Fibroblast of mammary gland (primary cell): Measurements from ENCODE around the gene NNAT.
A peak's percentile ranks its signal among the peaks of the same experiment; 100 is the strongest.
"Not testable (repeated sequence)": the region's sequence is repeated elsewhere in the genome, so short reads cannot be mapped to it uniquely, and the experiment has no call there.

Experiments
- DNase-seq: peaks from one replicate; pipeline ENCODE4 v3.0.0-alpha.2; 2010; ENCODE audit warnings: low read depth
- H3K4me3 ChIP-seq: 2 replicates; pipeline ENCODE4 v1.5.1; 2011; ENCODE audit warnings: low read depth, mild to moderate bottlenecking, low read length, moderate library complexity; ENCODE audit not compliant: control insufficient read depth
- TF ChIP-seq, protein P1 (sequence below): conservative IDR thresholded peaks from 2 replicates; pipeline ENCODE4 v1.5.1; 2011; ENCODE audit warnings: low read depth, low read length, inconsistent platforms; ENCODE audit not compliant: control insufficient read depth, insufficient read depth

Gene NNAT, protein sequence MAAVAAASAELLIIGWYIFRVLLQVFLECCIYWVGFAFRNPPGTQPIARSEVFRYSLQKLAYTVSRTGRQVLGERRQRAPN

DNA sequence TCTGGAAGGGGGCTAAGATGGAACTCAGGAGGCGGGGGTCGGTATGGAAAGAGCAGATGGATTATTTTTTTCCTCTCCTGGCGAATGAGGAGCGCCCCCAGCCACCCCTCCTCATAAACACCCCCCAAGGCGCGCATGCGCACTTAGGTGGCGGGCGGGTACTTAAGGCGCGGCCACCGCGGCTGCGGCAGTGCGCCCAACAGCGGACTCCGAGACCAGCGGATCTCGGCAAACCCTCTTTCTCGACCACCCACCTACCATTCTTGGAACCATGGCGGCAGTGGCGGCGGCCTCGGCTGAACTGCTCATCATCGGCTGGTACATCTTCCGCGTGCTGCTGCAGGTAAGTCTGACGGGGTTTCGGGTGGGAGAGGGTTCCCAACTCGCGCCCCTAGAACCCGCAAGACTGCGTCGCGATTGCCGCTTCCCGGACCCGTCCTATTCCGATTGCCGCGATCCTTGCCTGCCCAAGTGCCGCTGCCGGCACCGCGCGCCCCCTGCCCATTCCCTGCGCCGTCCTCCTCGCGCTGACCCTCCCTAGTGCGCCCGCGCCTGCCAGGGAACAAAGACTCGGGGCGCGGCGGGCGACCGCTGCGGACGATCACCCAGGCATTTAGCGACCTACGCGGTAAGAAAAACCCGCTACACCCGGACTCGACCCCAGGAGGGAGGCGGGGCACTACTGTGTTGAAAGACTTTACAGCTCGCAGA lies at the start of gene NNAT:
Gene NNAT (plus strand): TSS at position 190 of the 711 bp plus-strand sequence. CDS start 82 bp downstream, at position 272.
- TF ChIP-seq, protein P1, sequence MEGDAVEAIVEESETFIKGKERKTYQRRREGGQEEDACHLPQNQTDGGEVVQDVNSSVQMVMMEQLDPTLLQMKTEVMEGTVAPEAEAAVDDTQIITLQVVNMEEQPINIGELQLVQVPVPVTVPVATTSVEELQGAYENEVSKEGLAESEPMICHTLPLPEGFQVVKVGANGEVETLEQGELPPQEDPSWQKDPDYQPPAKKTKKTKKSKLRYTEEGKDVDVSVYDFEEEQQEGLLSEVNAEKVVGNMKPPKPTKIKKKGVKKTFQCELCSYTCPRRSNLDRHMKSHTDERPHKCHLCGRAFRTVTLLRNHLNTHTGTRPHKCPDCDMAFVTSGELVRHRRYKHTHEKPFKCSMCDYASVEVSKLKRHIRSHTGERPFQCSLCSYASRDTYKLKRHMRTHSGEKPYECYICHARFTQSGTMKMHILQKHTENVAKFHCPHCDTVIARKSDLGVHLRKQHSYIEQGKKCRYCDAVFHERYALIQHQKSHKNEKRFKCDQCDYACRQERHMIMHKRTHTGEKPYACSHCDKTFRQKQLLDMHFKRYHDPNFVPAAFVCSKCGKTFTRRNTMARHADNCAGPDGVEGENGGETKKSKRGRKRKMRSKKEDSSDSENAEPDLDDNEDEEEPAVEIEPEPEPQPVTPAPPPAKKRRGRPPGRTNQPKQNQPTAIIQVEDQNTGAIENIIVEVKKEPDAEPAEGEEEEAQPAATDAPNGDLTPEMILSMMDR, result no peak
- peak within 1 kb of the TSS; percentile 2 for H3K4me3 ChIP-seq
- no peak for DNase-seq

DNA sequence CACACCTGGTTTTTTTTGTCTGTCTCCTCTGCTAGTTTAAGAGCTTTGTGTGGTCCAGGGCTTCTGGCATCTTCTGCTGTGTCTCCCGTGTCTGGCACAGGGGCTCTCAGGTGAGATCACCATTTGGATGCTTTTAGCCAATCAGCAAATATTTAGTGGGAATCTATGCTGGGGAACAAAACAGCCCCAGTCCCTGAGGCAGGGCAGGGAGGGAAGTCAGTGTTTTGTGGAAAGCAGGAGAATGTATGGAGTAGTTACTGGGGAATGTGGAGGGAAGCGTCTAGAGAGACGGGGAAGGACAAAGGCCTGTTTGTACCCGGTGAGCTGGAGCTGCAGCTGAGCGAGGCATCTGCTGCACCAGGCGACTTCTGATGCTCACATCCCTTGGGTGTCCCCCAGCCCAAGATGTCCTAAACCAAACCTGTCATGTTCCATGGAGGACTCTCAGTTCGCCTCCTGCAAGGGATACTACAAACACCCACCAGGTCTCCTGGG lies 49.3 kb upstream of the NNAT start:
- TF ChIP-seq, protein P1, result no peak
- no peak overlapping the region for H3K4me3 ChIP-seq
- DNase-seq, result no peak

DNA sequence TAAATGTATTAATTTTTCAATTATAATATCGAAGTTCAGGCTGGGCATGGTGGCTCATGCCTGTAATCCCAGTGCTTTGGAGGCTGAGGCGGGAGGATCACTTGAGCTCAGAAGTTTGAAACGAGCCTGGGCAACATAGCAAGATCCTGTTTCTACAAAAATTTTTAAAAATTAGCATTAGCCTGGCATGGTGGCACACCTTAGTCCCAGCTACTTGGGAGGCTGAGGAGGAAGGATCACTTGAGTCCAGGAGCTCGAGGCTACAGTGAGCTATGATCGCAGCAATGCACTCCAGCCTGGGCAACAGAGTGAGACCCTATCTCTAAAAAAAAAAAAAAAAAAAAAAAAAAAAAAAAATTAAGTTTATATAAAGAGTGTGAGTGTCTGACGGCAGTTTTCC lies 48.6 kb upstream of the NNAT start:
- not testable (repeated sequence) for H3K4me3 ChIP-seq, DNase-seq

DNA sequence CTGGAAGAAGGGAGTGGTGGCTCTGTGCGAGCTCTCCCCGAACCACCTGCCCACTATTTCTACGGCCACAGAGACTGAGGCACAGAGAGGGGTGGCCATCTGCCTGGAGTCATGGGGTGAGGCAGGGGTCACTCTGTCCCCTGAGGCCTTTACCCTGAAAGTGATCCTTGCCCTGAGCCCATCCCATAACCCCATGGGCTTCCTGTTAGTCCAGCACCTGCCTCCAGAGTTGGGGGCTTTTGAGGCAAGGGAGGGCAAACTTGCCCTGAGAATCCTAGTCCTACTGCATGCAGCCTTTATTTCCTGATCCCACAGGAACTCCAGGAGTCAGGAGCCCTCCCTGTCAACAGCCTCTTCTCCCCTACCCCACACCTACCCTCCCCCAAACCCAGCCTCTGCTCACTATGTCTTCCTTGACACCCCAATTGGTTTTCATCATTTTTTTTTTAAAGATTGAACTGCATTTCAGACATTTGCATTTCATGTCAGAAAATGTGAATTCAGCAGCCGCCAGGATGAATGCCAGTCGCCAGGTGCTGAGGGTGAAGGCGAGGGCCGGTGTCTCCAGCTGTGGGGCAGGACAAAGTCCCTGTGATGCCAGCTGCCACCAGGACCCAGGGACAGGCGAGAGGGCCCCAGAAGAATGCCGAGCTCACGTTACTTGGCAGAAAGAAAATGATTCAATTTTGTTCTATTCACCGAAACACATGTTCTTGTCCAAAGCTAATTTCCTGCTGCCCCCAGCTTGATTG lies 47.6 kb upstream of the NNAT start:
- DNase-seq, result no peak
- TF ChIP-seq, protein P1, result no peak
- H3K4me3 ChIP-seq, result no peak overlapping the region

DNA sequence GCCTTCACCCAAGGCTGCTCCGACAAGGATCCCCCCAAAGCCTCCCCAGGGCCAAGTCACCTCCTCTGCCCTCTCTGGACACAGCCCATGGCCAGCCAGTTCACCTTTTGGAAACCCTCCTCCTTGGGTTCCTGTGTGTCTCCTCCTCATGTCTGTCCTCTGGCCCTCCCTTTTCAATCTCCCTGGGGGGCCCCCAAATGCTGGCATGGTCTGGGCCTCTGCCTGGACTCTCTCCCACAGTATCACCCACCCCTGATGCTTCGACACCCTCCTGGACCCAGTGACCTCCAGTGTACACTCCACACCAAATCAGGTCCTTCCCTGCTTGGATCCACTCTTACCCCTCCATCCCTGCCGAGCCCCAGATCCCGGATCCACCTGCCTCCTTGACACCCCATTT lies 46.7 kb upstream of the NNAT start:
- TF ChIP-seq, protein P1, result no peak
- H3K4me3 ChIP-seq, result no peak overlapping the region
- no peak for DNase-seq

DNA sequence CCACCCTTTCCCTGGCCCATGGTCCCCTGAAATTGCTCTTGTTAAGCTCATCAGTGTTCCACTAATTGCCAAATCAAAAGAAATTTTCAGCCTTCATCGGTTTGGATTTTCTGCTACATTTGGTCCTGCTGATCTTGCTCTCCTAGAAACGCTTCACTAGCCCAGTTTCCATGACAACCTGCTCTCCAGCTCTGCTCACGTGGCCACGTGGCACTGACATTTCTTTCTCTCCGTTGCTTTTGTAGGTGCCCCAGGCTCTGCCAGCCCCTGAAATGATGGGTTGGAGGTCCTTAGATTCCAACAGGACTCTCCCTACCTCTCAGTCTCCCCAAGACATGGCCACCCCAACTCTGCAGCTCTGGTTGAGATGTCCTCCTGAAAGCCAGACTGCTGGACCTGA lies 45.8 kb upstream of the NNAT start:
- no peak overlapping the region for H3K4me3 ChIP-seq
- TF ChIP-seq, protein P1, result no peak
- DNase-seq, result no peak

DNA sequence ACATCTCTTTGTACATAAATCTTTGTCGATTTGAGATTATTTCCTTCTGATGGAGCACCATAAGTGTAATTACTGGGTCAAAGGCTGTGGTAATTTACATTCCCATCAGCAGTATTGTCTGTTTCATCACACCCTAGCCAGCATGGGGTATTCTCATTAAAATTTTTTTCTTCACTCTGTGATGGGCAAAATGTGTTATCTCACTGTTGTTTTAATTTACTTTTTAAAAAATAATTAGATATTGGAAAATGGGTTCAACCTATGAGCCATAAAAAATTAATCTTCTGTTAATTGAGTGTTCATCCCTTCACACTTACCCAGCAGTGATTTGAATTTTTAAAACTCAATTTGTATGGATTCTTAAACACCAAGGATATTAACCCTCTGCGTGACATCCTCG lies 44.0 kb upstream of the NNAT start:
- DNase-seq, result no peak
- TF ChIP-seq, protein P1, result no peak
- no peak overlapping the region for H3K4me3 ChIP-seq
